Measurements from ENCODE around the gene INSRR. TPM values are rescaled to one million over a fixed set of nuclear protein-coding genes. Genes with fewer than 3 reads are reported as not detected.

Gene INSRR
- total and polyA plus RNA-seq, 2 of the 8 experiments (the other 6 are each of a cell fraction or from before 2014, with no cell fraction given), result 0.02 TPM; not detected in 1

DNA sequence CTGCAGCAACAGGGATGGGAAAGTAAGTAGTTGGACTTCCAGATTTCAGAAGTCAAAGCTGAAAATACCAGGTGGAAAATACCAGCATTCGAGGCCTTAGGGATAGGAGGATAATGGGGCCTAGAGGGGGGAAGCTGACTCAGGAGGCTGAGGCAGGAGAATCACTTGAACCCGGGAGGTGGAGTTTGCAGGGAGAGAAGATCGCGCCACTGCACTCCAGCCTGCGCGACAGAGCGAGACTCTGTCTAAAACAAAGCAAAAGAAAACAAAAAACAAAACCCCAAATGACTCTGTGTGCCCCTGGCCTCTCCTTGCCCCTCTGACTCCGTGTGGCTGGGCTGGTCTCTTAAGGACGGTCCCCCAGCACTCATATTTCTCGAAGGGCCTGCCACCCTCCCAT lies 45.6 kb downstream of the INSRR start:
- DNase-seq (ENCODE audit: low read depth in 1 of 2, low spot score in 2 of 2), result no peak
- peak overlapping the region; percentile 83 for H4K91ac ChIP-seq (replicated peaks; ENCODE audit: insufficient read length, low read length)
- H3K4me1 ChIP-seq (replicated peaks in 1 of 4; ENCODE audit: control insufficient read depth in 3 of 4, insufficient read depth in 4 of 4, low read length in 3 of 4), result peaks cover 0 to 11% (median 5%) of the 10 kb centered on the region in 4 experiments; a peak in 6 of 7 replicates
- H3K23me2 ChIP-seq (ENCODE audit: low read depth, low read length), result peaks cover 2% of the 10 kb centered on the region; the same call in 1 of the 2 replicates
- H2BK12ac ChIP-seq (ENCODE audit: low read depth, low read length), result peak overlapping the region; percentile 77; the same call in 1 of the 2 replicates
- H2BK15ac ChIP-seq (ENCODE audit: low read length), result 0 out of 2 replicates have a peak overlapping the region, but pooled peaks have one; percentile 36
- CTCF ChIA-PET (ENCODE audit: partially characterized antibody), result interaction anchor here (0.9 to 31.8 kb wide), 17 partner anchors 15 to 154 kb away, joined by 3 to 491 read pairs (median 5); partner anchors contain the start of genes INSRR and PEAR1
- peak overlapping the region; percentile 35 for H4K8ac ChIP-seq (ENCODE audit: extremely low read depth, insufficient read depth, low read length)
- peak overlapping the region; percentile 81; the same call in 1 of the 2 replicates for H3K18ac ChIP-seq (ENCODE audit: extremely low read depth, low read length)
- H3K79me1 ChIP-seq (ENCODE audit: low read depth, low read length), result no peaks in the 10 kb centered on the region
- H2AFZ ChIP-seq (ENCODE audit: low read length), result no peak overlapping the region
- H2AK5ac ChIP-seq (ENCODE audit: low read depth, low read length), result no peak overlapping the region
- no peak overlapping the region for H3K27ac ChIP-seq (ENCODE audit: low read depth, low read length)
- H3K79me2 ChIP-seq (ENCODE audit: control insufficient read depth in 1 of 2, insufficient read depth in 2 of 2, low read length in 2 of 2), result no peaks in the 10 kb centered on the region
- no peak overlapping the region for H3K14ac ChIP-seq (ENCODE audit: insufficient read length)
- FAIRE-seq, result no peak
- peak overlapping the region; percentile 6 for H4K5ac ChIP-seq (ENCODE audit: insufficient read length, low read depth, low read length)
- H3K4me3 ChIP-seq (ENCODE audit: extremely low read depth in 1 of 4, insufficient read depth in 2 of 4, low read depth in 3 of 4, low read length in 4 of 4), result peak overlapping the region; percentile 3 to 55 (median 38)
- no peak overlapping the region for H3K4ac ChIP-seq (replicated peaks; ENCODE audit: insufficient read length, low read depth, low read length)
- H3K36me3 ChIP-seq (ENCODE audit: control insufficient read depth in 2 of 4, insufficient read depth in 4 of 4, low read length in 3 of 4), result no peaks in the 10 kb centered on the region
- H3K9ac ChIP-seq (replicated peaks in 1 of 4; ENCODE audit: extremely low read depth in 1 of 4, low read depth in 3 of 4, low read length in 3 of 4), result peak overlapping the region in 1 of 4 experiments; percentile 34; a peak in 2 of 7 replicates
- peak overlapping the region; percentile 69 to 93 for H3K4me2 ChIP-seq (ENCODE audit: insufficient read depth in 1 of 2, low read depth in 2 of 2, low read length in 2 of 2)
- POLR2A ChIA-PET (ENCODE audit: partially characterized antibody), result interaction anchor here (0.8 to 2.0 kb wide), 7 partner anchors 11 to 113 kb away, joined by 3 to 7 read pairs (median 4); partner anchors contain the start of genes INSRR and METTL25B
- H3K23ac ChIP-seq (ENCODE audit: insufficient read length), result no peak overlapping the region
- H4K20me1 ChIP-seq (replicated peaks in 1 of 2; ENCODE audit: control insufficient read depth in 1 of 2, insufficient read depth in 2 of 2, low read length in 2 of 2), result no peaks in the 10 kb centered on the region
- H2BK20ac ChIP-seq (ENCODE audit: low read length), result no peak overlapping the region
- peaks cover 1 to 48% (median 42%) of the 10 kb centered on the region in 4 experiments for H3K27me3 ChIP-seq (replicated peaks in 1 of 4; ENCODE audit: control insufficient read depth in 3 of 4, extremely low read depth in 1 of 4, insufficient read depth in 3 of 4, low read length in 3 of 4)
- no peaks in the 10 kb centered on the region for H3K9me3 ChIP-seq (ENCODE audit: insufficient read depth in 2 of 2, low read depth in 1 of 2, low read length in 1 of 2)
- H2BK5ac ChIP-seq (ENCODE audit: low read depth, low read length), result no peak overlapping the region
- H2BK120ac ChIP-seq (replicated peaks; ENCODE audit: low read depth, low read length), result no peak overlapping the region
- WGBS, 2 experiments (ENCODE audit: extremely low coverage in 1 of 2, insufficient coverage in 1 of 2, insufficient read length in 1 of 2, insufficient replicate concordance in 2 of 2, low coverage in 1 of 2, low lambda C conversion rate in 2 of 2, missing lambda C conversion rate in 1 of 2), result 55% methylated on average over 10 of the region's 10 CpGs; no CpG with 5 or more reads in 1 of the 2 experiments
- H3K56ac ChIP-seq (replicated peaks; ENCODE audit: insufficient read length, low read depth, low read length), result no peak overlapping the region
- TF ChIP-seq SRF (IDR thresholded peaks at IDR 0.05; ENCODE audit: low read depth, low read length) (no peak), CBX8 (IDR thresholded peaks at IDR 0.05; ENCODE audit: borderline replicate concordance, low read depth, low read length) (no peak), RNF2 (IDR thresholded peaks at IDR 0.05; ENCODE audit: borderline replicate concordance, low read depth, low read length, missing control alignments, poor library complexity, severe bottlenecking) (no peak), CHD1 (IDR thresholded peaks at IDR 0.05; ENCODE audit: low read depth, low read length) (no peak), YY1 (IDR thresholded peaks at IDR 0.05; ENCODE audit: low read depth, low read length) (no peak), EP300 (IDR thresholded peaks at IDR 0.05; ENCODE audit: borderline replicate concordance in 1 of 2, low read depth in 2 of 2, low read length in 2 of 2) (no peak), CTBP2 (IDR thresholded peaks at IDR 0.05; ENCODE audit: borderline replicate concordance, insufficient read depth, insufficient read length, low read length) (no peak), SP1 (IDR thresholded peaks at IDR 0.05; ENCODE audit: low read depth, low read length) (no peak), BRCA1 (IDR thresholded peaks at IDR 0.05; ENCODE audit: low read depth, low read length) (no peak)
- TF ChIP-seq, protein P1, sequence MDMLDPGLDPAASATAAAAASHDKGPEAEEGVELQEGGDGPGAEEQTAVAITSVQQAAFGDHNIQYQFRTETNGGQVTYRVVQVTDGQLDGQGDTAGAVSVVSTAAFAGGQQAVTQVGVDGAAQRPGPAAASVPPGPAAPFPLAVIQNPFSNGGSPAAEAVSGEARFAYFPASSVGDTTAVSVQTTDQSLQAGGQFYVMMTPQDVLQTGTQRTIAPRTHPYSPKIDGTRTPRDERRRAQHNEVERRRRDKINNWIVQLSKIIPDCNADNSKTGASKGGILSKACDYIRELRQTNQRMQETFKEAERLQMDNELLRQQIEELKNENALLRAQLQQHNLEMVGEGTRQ (IDR thresholded peaks at IDR 0.05; ENCODE audit: low read length), result no peak
- TF ChIP-seq, protein P2, sequence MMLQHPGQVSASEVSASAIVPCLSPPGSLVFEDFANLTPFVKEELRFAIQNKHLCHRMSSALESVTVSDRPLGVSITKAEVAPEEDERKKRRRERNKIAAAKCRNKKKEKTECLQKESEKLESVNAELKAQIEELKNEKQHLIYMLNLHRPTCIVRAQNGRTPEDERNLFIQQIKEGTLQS (IDR thresholded peaks at IDR 0.05; ENCODE audit: insufficient read depth, low read depth, low read length), result no peak
